Activated CD8-positive, alpha-beta memory T cell treated with anti-CD3 and anti-CD28 coated beads for 24 hours (primary cell): ENCODE data around the gene PCDH20.
"Not testable (repeated sequence)": the region's sequence is repeated elsewhere in the genome, so short reads cannot be mapped to it uniquely, and the experiment has no call there.

Experiments used
- DNase-seq: peaks from one replicate; pipeline ENCODE4 v3.0.0-alpha.2; 2020

Gene PCDH20

GRCh38 chr13:61415749-61416148, at the start of gene PCDH20:
PCDH20 (minus strand) TSS chr13:61415849; CDS start chr13:61415158, 691 bp downstream.
- DNase-seq: no peak

GRCh38 chr13:61463024-61463423, 47.4 kb upstream of the PCDH20 start:
- no peak for DNase-seq

GRCh38 chr13:61453121-61453520, 37.5 kb upstream of the PCDH20 start:
- no peak for DNase-seq

- DNase-seq: no peak
Measured at GRCh38 chr13:61432029-61432428, 16.4 kb upstream of the PCDH20 start.

GRCh38 chr13:61423915-61424314, 8.3 kb upstream of the PCDH20 start:
- no peak for DNase-seq

- DNase-seq: no peak
Measured at GRCh38 chr13:61417086-61417570, 1.5 kb upstream of the PCDH20 start.

GRCh38 chr13:61415058-61415721, 459 bp downstream of the PCDH20 start:
- DNase-seq: no peak

- no peak for DNase-seq
Measured at GRCh38 chr13:61414686-61415057, 977 bp downstream of the PCDH20 start.

- no peak for DNase-seq
Measured at GRCh38 chr13:61413572-61414535, 1.8 kb downstream of the PCDH20 start.

GRCh38 chr13:61410669-61411297, 4.9 kb downstream of the PCDH20 start:
- no peak for DNase-seq

- DNase-seq: no peak
Measured at GRCh38 chr13:61410266-61410665, 5.4 kb downstream of the PCDH20 start.

GRCh38 chr13:61408571-61408970, 7.1 kb downstream of the PCDH20 start:
- no peak for DNase-seq

GRCh38 chr13:61406275-61406674, 9.4 kb downstream of the PCDH20 start:
- DNase-seq: no peak

GRCh38 chr13:61396121-61396520, 19.5 kb downstream of the PCDH20 start:
- DNase-seq: no peak

- DNase-seq: no peak
Measured at GRCh38 chr13:61391426-61391825, 24.2 kb downstream of the PCDH20 start.

GRCh38 chr13:61387694-61388093, 28.0 kb downstream of the PCDH20 start:
- no peak for DNase-seq

GRCh38 chr13:61383111-61383510, 32.5 kb downstream of the PCDH20 start:
- DNase-seq: no peak

- no peak for DNase-seq
Measured at GRCh38 chr13:61370520-61370919, 45.1 kb downstream of the PCDH20 start.

- not testable (repeated sequence) for DNase-seq
Measured at GRCh38 chr13:61364690-61365089, 51.0 kb downstream of the PCDH20 start.

- DNase-seq: no peak
Measured at GRCh38 chr13:61362522-61362921, 53.1 kb downstream of the PCDH20 start.
